Ishikawa (cell line): Measurements from ENCODE around the gene OR2T8.

ENCODE experiments used
- CEBPB ChIP-seq: IDR thresholded peaks from 2 replicates; pipeline ENCODE4 v1.6.1; 2012
- CREB1 ChIP-seq: IDR thresholded peaks from 2 replicates; pipeline ENCODE4 v1.6.1; 2012; ENCODE audit warnings: low read depth
- EGR1 ChIP-seq: IDR thresholded peaks from 2 replicates; pipeline ENCODE4 v1.6.1; 2012
- EP300 ChIP-seq: IDR thresholded peaks from 2 replicates; pipeline ENCODE4 v1.6.1; 2012; ENCODE audit warnings: borderline replicate concordance
- FOXM1 ChIP-seq: IDR thresholded peaks from 2 replicates; pipeline ENCODE4 v1.6.1; 2012; ENCODE audit warnings: low read depth, borderline replicate concordance
- NFIC ChIP-seq: IDR thresholded peaks from 2 replicates; pipeline ENCODE4 v1.6.1; 2012
- RAD21 ChIP-seq: IDR thresholded peaks from 2 replicates; pipeline ENCODE4 v1.6.1; 2012; ENCODE audit warnings: low read depth
- TAF1 ChIP-seq: IDR thresholded peaks from 2 replicates; pipeline ENCODE4 v1.6.1; 2012; ENCODE audit warnings: low read depth, mild to moderate bottlenecking
- TCF12 ChIP-seq: IDR thresholded peaks from 2 replicates; pipeline ENCODE4 v1.6.1; 2012; ENCODE audit warnings: low read depth
- TEAD4 ChIP-seq: IDR thresholded peaks from 2 replicates; pipeline ENCODE4 v1.6.1; 2012
- YY1 ChIP-seq: IDR thresholded peaks from 2 replicates; pipeline ENCODE4 v1.6.1; 2012; ENCODE audit warnings: low read depth
- ZBTB7A ChIP-seq: IDR thresholded peaks from 2 replicates; pipeline ENCODE4 v1.6.1; 2012; ENCODE audit warnings: low read depth
- TF ChIP-seq, protein P1 (sequence below): IDR thresholded peaks from 2 replicates; pipeline ENCODE4 v1.6.1; 2012
- TF ChIP-seq, protein P2 (sequence below): IDR thresholded peaks from 2 replicates; pipeline ENCODE4 v1.6.1; 2012; ENCODE audit warnings: low read depth, mild to moderate bottlenecking
- TF ChIP-seq, protein P3 (sequence below): IDR thresholded peaks from 2 replicates; pipeline ENCODE4 v1.6.1; 2012

OR2T8 gene

DNA sequence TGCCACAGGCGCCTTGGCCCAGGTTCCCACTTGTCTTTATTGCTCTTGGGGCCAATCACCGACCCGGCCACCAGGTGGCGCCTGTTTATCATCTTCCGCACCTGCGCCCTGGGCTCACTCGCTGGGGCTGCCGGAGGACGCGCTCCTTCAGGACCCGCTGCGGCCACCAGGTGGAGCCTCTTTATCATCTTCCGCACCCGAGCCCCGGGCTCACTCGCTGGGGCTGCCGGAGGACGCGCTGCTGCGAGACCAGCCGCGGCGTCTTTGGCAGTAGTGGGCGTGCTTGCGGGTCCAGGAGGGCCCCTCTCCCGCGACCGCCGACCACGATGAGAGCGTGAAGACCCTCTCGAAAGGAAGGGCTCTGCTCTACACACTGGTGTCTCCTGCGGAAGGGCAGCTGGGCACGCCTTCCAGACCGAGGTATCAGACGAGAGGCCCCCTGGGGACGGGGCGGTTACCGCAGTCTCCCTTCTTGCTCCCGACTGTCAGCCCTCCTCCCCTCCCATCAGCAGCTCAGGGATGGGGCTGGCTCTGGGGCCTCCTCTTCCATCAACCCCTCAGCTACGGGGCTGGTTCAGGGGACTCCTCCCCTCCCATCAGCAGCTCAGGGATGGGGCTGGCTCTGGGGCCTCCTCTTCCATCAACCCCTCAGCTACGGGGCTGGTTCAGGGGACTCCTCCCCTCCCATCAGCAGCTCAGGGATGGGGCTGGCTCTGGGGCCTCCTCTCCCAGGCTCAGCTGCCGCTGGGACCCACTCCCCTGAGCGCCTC lies 17.1 kb downstream of the OR2T8 start:
- peak; percentile 48; the same call in 1 of the 2 replicates for TF ChIP-seq RAD21

DNA sequence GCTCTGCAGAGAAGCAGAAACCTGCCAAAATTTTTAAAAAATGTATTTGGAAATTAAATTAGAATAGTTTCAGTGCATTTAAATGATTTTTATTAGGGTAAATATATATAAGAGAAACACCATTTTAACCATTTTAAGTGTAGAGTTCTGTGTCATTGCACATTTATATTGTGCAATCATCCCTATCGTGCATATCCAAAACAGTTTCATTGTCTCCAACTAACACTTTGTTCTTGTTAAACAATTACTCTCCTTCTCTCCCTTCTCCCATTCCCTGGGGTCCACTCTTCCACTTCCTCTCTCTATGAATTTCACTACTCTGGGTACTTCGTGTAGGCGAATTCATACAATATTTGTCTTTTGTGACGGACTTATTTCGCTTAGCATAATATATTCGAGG lies 22.6 kb downstream of the OR2T8 start:
- TF ChIP-seq RAD21 (no peak), EGR1 (no peak), TCF12 (no peak), NFIC (no peak), TAF1 (no peak), FOXM1 (no peak), TEAD4 (no peak), CEBPB (no peak), CREB1 (no peak), YY1 (no peak), ZBTB7A (no peak)
- TF ChIP-seq, protein P1, sequence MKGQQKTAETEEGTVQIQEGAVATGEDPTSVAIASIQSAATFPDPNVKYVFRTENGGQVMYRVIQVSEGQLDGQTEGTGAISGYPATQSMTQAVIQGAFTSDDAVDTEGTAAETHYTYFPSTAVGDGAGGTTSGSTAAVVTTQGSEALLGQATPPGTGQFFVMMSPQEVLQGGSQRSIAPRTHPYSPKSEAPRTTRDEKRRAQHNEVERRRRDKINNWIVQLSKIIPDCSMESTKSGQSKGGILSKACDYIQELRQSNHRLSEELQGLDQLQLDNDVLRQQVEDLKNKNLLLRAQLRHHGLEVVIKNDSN: no peak

DNA sequence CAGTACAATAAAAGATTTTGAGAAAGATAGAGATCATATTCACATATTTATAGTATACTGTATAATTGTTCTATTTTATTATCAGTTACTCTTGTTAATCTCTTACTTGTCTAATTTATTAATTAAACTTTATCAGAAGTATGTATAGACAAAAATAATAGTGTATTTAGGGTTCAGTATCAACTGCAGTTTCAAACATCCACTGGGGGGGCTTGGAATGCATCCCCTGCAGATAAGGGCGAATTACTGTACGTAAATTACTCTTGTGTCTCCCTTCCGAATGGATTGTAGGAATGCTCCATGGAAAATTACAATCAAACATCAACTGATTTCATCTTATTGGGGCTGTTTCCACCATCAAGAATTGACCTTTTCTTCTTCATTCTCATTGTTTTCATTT lies 28.5 kb downstream of the OR2T8 start, which contains the start of gene OR2L8:
Gene OR2L8, plus strand, starts transcription at position 301 of the 400 bp plus-strand sequence. Its CDS starts 0 bp downstream, at position 301.
- no peak for TF ChIP-seq CEBPB
- no peak for TF ChIP-seq TAF1
- TF ChIP-seq FOXM1: no peak
- TF ChIP-seq CREB1: no peak
- no peak for TF ChIP-seq ZBTB7A
- TF ChIP-seq, protein P2, sequence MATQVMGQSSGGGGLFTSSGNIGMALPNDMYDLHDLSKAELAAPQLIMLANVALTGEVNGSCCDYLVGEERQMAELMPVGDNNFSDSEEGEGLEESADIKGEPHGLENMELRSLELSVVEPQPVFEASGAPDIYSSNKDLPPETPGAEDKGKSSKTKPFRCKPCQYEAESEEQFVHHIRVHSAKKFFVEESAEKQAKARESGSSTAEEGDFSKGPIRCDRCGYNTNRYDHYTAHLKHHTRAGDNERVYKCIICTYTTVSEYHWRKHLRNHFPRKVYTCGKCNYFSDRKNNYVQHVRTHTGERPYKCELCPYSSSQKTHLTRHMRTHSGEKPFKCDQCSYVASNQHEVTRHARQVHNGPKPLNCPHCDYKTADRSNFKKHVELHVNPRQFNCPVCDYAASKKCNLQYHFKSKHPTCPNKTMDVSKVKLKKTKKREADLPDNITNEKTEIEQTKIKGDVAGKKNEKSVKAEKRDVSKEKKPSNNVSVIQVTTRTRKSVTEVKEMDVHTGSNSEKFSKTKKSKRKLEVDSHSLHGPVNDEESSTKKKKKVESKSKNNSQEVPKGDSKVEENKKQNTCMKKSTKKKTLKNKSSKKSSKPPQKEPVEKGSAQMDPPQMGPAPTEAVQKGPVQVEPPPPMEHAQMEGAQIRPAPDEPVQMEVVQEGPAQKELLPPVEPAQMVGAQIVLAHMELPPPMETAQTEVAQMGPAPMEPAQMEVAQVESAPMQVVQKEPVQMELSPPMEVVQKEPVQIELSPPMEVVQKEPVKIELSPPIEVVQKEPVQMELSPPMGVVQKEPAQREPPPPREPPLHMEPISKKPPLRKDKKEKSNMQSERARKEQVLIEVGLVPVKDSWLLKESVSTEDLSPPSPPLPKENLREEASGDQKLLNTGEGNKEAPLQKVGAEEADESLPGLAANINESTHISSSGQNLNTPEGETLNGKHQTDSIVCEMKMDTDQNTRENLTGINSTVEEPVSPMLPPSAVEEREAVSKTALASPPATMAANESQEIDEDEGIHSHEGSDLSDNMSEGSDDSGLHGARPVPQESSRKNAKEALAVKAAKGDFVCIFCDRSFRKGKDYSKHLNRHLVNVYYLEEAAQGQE: no peak
- TF ChIP-seq RAD21: no peak
- TF ChIP-seq, protein P3, sequence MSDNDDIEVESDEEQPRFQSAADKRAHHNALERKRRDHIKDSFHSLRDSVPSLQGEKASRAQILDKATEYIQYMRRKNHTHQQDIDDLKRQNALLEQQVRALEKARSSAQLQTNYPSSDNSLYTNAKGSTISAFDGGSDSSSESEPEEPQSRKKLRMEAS: no peak
- no peak for TF ChIP-seq YY1
- no peak for TF ChIP-seq TEAD4
- TF ChIP-seq, protein P1: no peak

DNA sequence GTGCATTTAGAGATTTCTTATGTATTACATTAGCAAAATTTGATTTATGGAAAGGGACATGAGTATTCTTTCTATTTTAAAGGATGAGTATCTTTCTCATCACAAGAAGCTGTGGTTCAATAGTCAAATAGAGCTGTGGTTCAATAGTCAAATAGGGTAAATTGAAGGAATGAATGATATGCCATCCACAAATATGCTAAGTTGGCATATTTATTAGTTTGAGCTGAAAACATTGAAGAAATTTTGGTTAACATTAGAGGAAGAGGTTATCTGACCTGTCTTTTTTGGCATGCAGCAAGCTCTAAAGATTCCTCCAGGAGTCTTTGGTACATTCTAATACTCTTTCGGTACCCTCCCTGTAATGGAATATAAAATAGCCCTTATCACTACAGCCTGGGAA lies 33.4 kb downstream of the OR2T8 start:
- no peak for TF ChIP-seq ZBTB7A
- TF ChIP-seq, protein P1: no peak
- TF ChIP-seq TCF12: no peak
- no peak for TF ChIP-seq YY1
- no peak for TF ChIP-seq EP300
- TF ChIP-seq EGR1: no peak

DNA sequence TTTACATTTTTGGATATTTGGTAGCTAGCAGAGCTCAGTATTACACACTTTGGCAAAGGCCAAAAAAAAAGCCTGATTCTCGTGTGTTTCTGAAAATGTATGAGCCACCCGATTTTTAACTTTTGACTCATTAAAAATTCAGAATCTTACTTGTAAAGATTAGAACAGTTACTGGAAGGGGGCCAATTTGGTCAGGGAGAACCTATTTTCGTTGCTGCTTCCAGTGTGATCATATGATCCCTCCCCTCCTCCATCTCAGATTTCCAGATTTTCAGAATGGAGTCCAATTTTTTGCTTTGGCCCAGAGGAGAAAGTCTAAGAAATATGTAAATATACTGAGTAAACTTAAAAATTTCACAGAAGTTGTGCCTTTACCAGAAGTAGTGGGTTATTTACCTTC lies 41.7 kb downstream of the OR2T8 start:
- TF ChIP-seq, protein P2: no peak
- TF ChIP-seq TAF1 (no peak), RAD21 (no peak), FOXM1 (no peak), TCF12 (no peak), ZBTB7A (no peak), CREB1 (no peak), EGR1 (no peak), TEAD4 (no peak), NFIC (no peak), EP300 (no peak), CEBPB (no peak)
- TF ChIP-seq, protein P1: no peak
- TF ChIP-seq, protein P3: no peak
